Measurements from ENCODE around the gene IGSF6. TPM values are rescaled to one million over a fixed set of nuclear protein-coding genes. Genes with fewer than 3 reads are reported as not detected.

The IGSF6 gene
- total RNA-seq, 1 donor, result not detected

GRCh38 chr16:21590796-21591195 lies 61.6 kb downstream of the IGSF6 start:
- no peak overlapping the region for H3K4me3 ChIP-seq (ENCODE audit: low read depth, low read length)
- DNase-seq (ENCODE audit: low read depth), result peak; percentile 68
- TF ChIP-seq, protein P1, sequence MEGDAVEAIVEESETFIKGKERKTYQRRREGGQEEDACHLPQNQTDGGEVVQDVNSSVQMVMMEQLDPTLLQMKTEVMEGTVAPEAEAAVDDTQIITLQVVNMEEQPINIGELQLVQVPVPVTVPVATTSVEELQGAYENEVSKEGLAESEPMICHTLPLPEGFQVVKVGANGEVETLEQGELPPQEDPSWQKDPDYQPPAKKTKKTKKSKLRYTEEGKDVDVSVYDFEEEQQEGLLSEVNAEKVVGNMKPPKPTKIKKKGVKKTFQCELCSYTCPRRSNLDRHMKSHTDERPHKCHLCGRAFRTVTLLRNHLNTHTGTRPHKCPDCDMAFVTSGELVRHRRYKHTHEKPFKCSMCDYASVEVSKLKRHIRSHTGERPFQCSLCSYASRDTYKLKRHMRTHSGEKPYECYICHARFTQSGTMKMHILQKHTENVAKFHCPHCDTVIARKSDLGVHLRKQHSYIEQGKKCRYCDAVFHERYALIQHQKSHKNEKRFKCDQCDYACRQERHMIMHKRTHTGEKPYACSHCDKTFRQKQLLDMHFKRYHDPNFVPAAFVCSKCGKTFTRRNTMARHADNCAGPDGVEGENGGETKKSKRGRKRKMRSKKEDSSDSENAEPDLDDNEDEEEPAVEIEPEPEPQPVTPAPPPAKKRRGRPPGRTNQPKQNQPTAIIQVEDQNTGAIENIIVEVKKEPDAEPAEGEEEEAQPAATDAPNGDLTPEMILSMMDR (IDR thresholded peaks at IDR 0.05; ENCODE audit: insufficient read depth, low read depth, low read length), result no peak

GRCh38 chr16:21590287-21590686 lies 62.1 kb downstream of the IGSF6 start:
- no peak overlapping the region for H3K4me3 ChIP-seq (ENCODE audit: low read depth, low read length)
- TF ChIP-seq, protein P1 (IDR thresholded peaks at IDR 0.05; ENCODE audit: insufficient read depth, low read depth, low read length), result no peak
- DNase-seq (ENCODE audit: low read depth), result peak; percentile 71

DNA sequence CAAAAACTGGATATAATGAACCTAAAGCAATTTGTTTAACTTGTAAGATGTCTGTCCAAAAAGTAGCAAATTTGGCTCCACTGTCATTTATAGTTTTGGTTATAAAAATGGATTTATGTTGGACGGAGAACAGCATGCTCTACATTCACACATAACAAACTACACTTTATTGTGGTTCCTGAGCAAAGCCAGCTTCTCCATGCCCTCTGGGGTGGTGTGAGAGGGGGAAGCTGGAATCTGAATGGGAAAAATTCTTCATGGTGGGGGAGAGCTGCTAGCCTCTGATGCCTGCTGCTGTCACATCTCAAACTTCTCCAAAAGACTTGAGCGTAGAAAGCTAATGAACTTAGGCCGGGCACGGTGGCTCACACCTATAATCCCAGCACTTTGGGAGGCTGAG lies 62.9 kb downstream of the IGSF6 start:
- H3K4me3 ChIP-seq (ENCODE audit: low read depth, low read length), result no peak overlapping the region
- DNase-seq (ENCODE audit: low read depth), result no peak
- TF ChIP-seq, protein P1 (IDR thresholded peaks at IDR 0.05; ENCODE audit: insufficient read depth, low read depth, low read length), result no peak

Small RNA genes within 50 kb of the gene (small RNA-seq; reads per million reads assigned to genes)
- gene RNU6-1005P, result 0.75 reads per million
- not detected for gene RNU6-196P

Other genes starting within 250 kb of the IGSF6 start
- gene METTL9, start 53.0 kb downstream of the IGSF6 start, total RNA-seq, result 166 and 169 TPM in 2 replicates
- gene OTOA, start 11.4 kb upstream of the IGSF6 start, total RNA-seq, result under 0.01 TPM in 2 replicates
- gene NPIPB4, start 205.1 kb upstream of the IGSF6 start, total RNA-seq, result 48.8 and 62.8 TPM in 2 replicates

Data from fibroblast of villous mesenchyme (primary cell).